ENCODE results near the gene PDCL3. TPM values are rescaled to one million over a fixed set of nuclear protein-coding genes. Genes with fewer than 3 reads are reported as not detected.

The PDCL3 gene
- 29.9 TPM for polyA plus RNA-seq (2012; ENCODE audit: low read depth, missing spikeins)

DNA sequence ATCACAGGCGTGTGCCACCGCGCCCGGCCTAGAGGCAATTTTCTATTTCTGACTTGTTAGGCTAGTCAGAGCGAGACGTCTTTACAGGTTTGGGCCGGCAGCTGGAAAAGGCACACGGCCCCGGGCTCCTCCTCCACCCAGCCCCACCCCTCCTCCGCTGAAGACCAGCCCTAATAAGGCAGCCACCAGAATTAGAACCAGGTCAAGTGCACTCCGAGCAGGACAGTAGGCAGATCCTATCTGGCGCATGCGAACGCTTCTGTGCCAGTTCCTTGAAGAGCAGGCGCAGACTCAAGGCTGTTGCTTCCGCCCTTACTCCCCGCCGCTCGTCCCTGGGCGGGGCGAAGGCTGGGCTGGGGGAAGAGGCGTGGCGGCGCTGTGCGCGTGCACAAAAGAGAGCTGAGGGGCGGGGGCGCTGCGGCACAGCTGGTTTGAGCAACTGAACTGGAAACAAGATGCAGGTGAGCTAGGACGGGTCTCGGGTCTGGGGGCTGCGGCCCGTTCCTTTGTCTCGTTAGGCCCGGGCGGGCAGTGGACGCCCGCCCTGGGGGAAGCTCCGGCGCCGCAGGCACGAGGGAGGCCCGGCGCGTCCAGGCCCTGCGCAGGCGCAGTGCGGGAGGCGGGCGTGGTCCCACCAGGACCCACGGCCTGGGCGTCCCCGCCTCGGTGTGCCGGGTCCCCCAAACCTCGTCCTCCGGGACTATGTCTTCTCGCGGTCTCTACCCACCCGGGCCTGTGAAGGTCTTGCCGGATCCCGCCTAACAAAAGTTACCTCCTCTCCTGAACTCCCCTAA, at the start of gene PDCL3:
Gene PDCL3 (plus strand): TSS at position 381 of the 794 bp plus-strand sequence. CDS start 75 bp downstream, at position 456.
- DNase-seq (ENCODE audit: insufficient read length, low spot score) (peak; percentile 94), FAIRE-seq (peak; percentile 96)
- TF ChIP-seq POLR2AphosphoS5 (IDR thresholded peaks at IDR 0.05; ENCODE audit: low read depth, low read length) (no peak; the same call in 1 of the 2 replicates), POLR2A (IDR thresholded peaks at IDR 0.05; ENCODE audit: low read depth, low read length) (peak; percentile 72), TAF1 (IDR thresholded peaks at IDR 0.05; ENCODE audit: low read depth, low read length) (peak; percentile 68), PAX5 (IDR thresholded peaks at IDR 0.05; ENCODE audit: insufficient read depth, low read length, severe bottlenecking) (no peak), POU2F2 (IDR thresholded peaks at IDR 0.05; ENCODE audit: low read depth, low read length) (peak; percentile 44), SPI1 (IDR thresholded peaks at IDR 0.05; ENCODE audit: low read depth, low read length) (0 out of 2 replicates have a peak, but pooled peaks have one; percentile 8)

DNA sequence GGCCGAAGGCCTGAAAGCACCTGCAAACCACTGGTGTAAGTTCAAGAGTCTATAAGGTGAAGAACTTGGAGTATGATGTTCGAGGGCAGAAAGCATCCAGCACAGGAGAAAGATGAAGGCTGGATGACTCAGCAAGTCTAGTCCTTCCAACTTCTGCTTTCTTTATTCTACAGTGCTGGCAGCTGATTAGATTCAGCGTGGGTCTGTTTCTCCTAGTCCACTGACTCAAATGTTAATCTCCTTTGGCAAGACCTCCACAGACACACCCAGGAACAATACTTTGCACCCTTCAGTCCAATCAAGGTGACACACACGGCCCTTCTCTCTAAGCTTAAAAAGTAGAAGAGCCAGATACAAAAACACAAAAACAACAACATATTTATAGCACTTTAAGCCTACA, 49.1 kb upstream of the PDCL3 start:
- TF ChIP-seq POU2F2 (IDR thresholded peaks at IDR 0.05; ENCODE audit: low read depth, low read length) (no peak), PAX5 (IDR thresholded peaks at IDR 0.05; ENCODE audit: insufficient read depth, low read length, severe bottlenecking) (no peak), POLR2AphosphoS5 (IDR thresholded peaks at IDR 0.05; ENCODE audit: low read depth, low read length) (no peak), SPI1 (IDR thresholded peaks at IDR 0.05; ENCODE audit: low read depth, low read length) (peak; percentile 45; the same call in 1 of the 2 replicates)
- FAIRE-seq = no peak

DNA sequence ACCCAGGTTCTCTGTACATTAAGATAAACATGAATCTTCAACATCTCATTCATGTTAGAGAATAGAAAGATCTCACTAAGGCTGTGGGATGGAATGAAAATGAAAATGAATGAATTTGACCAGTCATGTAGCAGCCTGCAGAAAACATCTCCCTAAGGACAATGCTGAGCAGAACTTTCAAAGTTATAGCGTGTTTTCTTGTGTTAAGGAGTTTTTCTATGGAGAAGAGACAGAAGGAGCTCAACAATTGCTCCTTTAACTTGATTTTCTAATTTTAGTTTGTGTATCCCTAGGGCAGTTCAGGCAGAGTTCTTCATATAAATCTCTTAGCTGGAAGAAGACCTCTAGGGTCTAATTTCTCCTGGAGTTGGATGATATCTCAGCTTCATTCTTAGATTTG, 45.2 kb upstream of the PDCL3 start:
- no peak for DNase-seq (ENCODE audit: insufficient read length, low spot score)
- TF ChIP-seq POU2F2 (IDR thresholded peaks at IDR 0.05; ENCODE audit: low read depth, low read length) = no peak
- TF ChIP-seq TAF1 (IDR thresholded peaks at IDR 0.05; ENCODE audit: low read depth, low read length) = no peak
- no peak for TF ChIP-seq POLR2A (IDR thresholded peaks at IDR 0.05; ENCODE audit: low read depth, low read length)
- no peak for TF ChIP-seq SPI1 (IDR thresholded peaks at IDR 0.05; ENCODE audit: low read depth, low read length)
- TF ChIP-seq PAX5 (IDR thresholded peaks at IDR 0.05; ENCODE audit: insufficient read depth, low read length, severe bottlenecking) = no peak
- no peak for TF ChIP-seq POLR2AphosphoS5 (IDR thresholded peaks at IDR 0.05; ENCODE audit: low read depth, low read length)
- FAIRE-seq = no peak

More for the DNA sequence above, 49.1 kb upstream of the PDCL3 start:
- DNase-seq (ENCODE audit: insufficient read length, low spot score) = no peak

DNA sequence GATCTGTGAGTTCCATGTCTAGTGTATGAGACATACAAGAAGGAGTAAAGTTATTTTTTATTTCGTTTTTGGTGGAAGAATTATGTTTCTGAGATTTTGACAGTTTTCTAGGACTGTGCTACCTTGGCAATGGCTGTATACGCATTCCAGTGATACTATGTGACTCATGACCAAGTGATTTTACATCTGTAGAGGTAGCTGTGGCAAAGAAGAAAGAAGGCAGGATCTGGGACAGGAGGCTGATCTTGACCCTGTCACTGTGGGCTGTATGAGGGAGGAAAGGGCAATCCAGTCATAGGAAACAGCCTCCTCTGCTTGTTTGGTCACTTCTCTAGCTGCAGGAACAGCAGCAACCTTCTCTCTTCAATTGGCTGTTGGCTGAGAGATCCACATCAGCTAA, 44.0 kb upstream of the PDCL3 start:
- FAIRE-seq (no peak), DNase-seq (ENCODE audit: insufficient read length, low spot score) (no peak)
- no peak for TF ChIP-seq POLR2A (IDR thresholded peaks at IDR 0.05; ENCODE audit: low read depth, low read length)
- TF ChIP-seq SPI1 (IDR thresholded peaks at IDR 0.05; ENCODE audit: low read depth, low read length) = no peak
- TF ChIP-seq POLR2AphosphoS5 (IDR thresholded peaks at IDR 0.05; ENCODE audit: low read depth, low read length) = no peak
- TF ChIP-seq TAF1 (IDR thresholded peaks at IDR 0.05; ENCODE audit: low read depth, low read length) = no peak
- TF ChIP-seq POU2F2 (IDR thresholded peaks at IDR 0.05; ENCODE audit: low read depth, low read length) = no peak
- TF ChIP-seq PAX5 (IDR thresholded peaks at IDR 0.05; ENCODE audit: insufficient read depth, low read length, severe bottlenecking) = no peak

DNA sequence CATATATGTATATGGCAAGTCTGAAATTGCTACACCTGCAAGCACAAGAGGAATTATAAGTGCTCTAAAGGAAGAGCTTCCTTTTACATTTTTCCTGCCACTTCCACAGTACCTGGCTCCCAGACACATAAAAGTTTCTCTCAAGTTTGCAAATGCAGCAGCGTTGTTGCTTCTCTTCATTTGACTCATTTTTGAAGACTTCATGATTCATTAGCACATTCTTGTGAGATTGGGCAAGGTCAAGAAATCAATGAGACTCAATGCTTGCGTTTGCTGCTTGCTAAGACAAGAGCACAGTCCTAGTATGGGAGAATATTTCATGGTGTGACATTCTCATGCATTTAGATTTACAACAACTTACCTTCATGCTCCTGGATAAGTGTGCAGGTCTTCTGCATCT, 42.6 kb upstream of the PDCL3 start:
- TF ChIP-seq PAX5 (IDR thresholded peaks at IDR 0.05; ENCODE audit: insufficient read depth, low read length, severe bottlenecking) (no peak), SPI1 (IDR thresholded peaks at IDR 0.05; ENCODE audit: low read depth, low read length) (no peak), POLR2A (IDR thresholded peaks at IDR 0.05; ENCODE audit: low read depth, low read length) (no peak), TAF1 (IDR thresholded peaks at IDR 0.05; ENCODE audit: low read depth, low read length) (no peak), POLR2AphosphoS5 (IDR thresholded peaks at IDR 0.05; ENCODE audit: low read depth, low read length) (no peak), POU2F2 (IDR thresholded peaks at IDR 0.05; ENCODE audit: low read depth, low read length) (no peak)
- DNase-seq (ENCODE audit: insufficient read length, low spot score) (no peak), FAIRE-seq (no peak)

DNA sequence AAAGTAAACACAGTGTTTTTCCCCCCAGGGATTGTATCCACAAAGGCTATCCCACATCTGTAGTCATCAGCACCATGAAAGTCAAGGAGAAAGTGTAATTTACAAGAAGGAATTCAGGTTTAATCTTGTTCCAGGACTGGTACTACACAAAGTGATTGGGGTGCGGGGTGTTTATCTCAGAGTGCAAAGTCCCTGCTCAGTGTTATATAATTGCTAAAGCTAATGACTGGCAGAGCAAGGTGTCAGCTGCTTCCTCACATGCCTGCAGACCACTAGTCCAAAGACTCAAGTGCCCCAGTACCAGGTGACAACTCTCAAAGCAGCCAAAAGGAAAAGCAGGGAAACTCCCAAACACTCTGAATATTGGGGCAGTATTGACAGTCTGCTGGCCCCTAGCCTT, 40.4 kb upstream of the PDCL3 start:
- DNase-seq (ENCODE audit: insufficient read length, low spot score) (no peak), FAIRE-seq (no peak)
- TF ChIP-seq POU2F2 (IDR thresholded peaks at IDR 0.05; ENCODE audit: low read depth, low read length) (no peak), SPI1 (IDR thresholded peaks at IDR 0.05; ENCODE audit: low read depth, low read length) (no peak), PAX5 (IDR thresholded peaks at IDR 0.05; ENCODE audit: insufficient read depth, low read length, severe bottlenecking) (no peak), TAF1 (IDR thresholded peaks at IDR 0.05; ENCODE audit: low read depth, low read length) (no peak), POLR2A (IDR thresholded peaks at IDR 0.05; ENCODE audit: low read depth, low read length) (no peak), POLR2AphosphoS5 (IDR thresholded peaks at IDR 0.05; ENCODE audit: low read depth, low read length) (no peak)

DNA sequence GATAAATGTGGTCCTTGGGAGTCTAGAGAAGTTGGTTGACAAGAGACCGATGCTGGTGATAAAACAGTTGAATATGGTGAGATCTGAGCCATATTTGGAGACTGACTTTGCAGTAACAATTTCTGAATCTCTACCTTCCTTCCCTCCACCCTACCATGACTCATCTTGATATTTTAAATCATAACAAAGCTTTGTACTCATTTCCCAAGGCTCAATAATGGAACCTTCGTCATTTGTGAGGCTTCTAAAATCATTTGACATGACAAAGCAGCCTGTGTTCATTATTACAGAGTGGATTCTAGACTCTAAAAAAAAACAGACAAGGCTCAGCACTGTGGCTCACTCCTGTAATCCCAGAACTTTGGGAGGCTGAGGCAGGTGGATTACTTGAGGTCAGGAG, 38.5 kb upstream of the PDCL3 start:
- DNase-seq (ENCODE audit: insufficient read length, low spot score) (no peak), FAIRE-seq (no peak)
- no peak for TF ChIP-seq TAF1 (IDR thresholded peaks at IDR 0.05; ENCODE audit: low read depth, low read length)
- no peak for TF ChIP-seq POLR2A (IDR thresholded peaks at IDR 0.05; ENCODE audit: low read depth, low read length)
- no peak for TF ChIP-seq POU2F2 (IDR thresholded peaks at IDR 0.05; ENCODE audit: low read depth, low read length)
- TF ChIP-seq PAX5 (IDR thresholded peaks at IDR 0.05; ENCODE audit: insufficient read depth, low read length, severe bottlenecking) = no peak
- TF ChIP-seq POLR2AphosphoS5 (IDR thresholded peaks at IDR 0.05; ENCODE audit: low read depth, low read length) = no peak
- no peak for TF ChIP-seq SPI1 (IDR thresholded peaks at IDR 0.05; ENCODE audit: low read depth, low read length)

DNA sequence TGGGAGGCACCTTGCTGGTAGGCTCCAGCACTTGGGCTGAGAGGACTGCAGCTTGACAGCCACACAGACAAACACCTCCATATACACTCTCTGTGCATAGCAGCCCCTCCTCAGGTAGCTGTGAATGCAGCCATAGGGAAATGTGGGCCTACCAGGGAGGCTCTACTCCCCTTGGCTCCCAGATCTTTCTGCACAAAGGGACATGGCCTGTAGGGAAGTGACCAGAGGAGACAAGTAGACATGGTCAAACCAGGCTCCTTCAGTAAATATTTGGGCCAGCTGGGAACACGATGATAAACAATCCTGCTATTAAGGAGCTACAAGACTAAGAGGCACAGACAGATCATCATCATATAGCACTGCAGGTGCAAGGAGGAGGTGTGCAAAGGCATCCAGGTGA, 35.9 kb upstream of the PDCL3 start:
- TF ChIP-seq SPI1 (IDR thresholded peaks at IDR 0.05; ENCODE audit: low read depth, low read length) (no peak), PAX5 (IDR thresholded peaks at IDR 0.05; ENCODE audit: insufficient read depth, low read length, severe bottlenecking) (no peak), TAF1 (IDR thresholded peaks at IDR 0.05; ENCODE audit: low read depth, low read length) (no peak), POLR2AphosphoS5 (IDR thresholded peaks at IDR 0.05; ENCODE audit: low read depth, low read length) (no peak), POLR2A (IDR thresholded peaks at IDR 0.05; ENCODE audit: low read depth, low read length) (no peak)
- DNase-seq (ENCODE audit: insufficient read length, low spot score) (no peak), FAIRE-seq (no peak)

DNA sequence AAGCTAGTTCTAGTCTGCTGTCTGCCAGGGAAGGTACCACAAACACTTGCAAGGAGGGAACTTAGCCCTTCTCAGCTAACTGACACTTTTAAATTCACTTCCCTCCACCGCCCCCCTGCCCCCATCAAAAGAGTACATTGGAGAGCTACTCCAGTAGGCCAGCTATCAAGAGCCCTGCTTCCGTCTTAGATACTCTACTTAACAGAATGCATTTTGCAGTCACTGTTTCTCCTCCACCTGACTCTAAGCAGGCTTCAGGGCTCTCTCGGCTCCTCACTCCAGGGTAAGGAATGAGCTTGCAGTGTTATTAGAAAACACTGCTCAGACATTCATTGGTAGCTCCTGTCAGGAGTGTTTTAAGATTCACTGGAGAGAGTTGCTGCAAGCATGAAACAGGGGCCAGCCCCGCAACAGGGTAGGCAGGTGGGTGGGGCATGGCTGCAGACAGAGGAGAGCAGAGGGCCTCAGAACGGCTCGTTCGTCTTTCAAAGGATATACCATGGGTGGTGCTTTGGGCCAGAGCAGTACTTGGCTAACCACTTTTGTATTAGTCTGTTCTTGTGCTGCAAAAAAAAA, 35.3 kb upstream of the PDCL3 start:
- TF ChIP-seq PAX5 (IDR thresholded peaks at IDR 0.05; ENCODE audit: insufficient read depth, low read length, severe bottlenecking) (no peak), SPI1 (IDR thresholded peaks at IDR 0.05; ENCODE audit: low read depth, low read length) (no peak), POU2F2 (IDR thresholded peaks at IDR 0.05; ENCODE audit: low read depth, low read length) (no peak), TAF1 (IDR thresholded peaks at IDR 0.05; ENCODE audit: low read depth, low read length) (no peak), POLR2A (IDR thresholded peaks at IDR 0.05; ENCODE audit: low read depth, low read length) (no peak), POLR2AphosphoS5 (IDR thresholded peaks at IDR 0.05; ENCODE audit: low read depth, low read length) (no peak)
- no peak for DNase-seq (ENCODE audit: insufficient read length, low spot score)
- no peak for FAIRE-seq

Data from GM12891 (cell line).